K562 (cell line): ENCODE measurements around the gene GOLPH3. TPM values are rescaled to one million over a fixed set of nuclear protein-coding genes. Genes with fewer than 3 reads are reported as not detected.

Experiments used
- ATAC-seq: fragments of 200-7000 bp; cut with Tn5 transposase; 3 replicates; pipeline ENCODE4 v1.9.1; 2020; ENCODE audit warnings: moderate library complexity
- BruUV-seq: library from RNA; stranded (reverse); fragments of 400-500 nt; replicated peaks from 2 replicates; lab custom pipeline; 2021; lab: Mats Ljungman, UMichigan
- CTCF ChIA-PET: fragments of 300-600 bp; formaldehyde crosslinking; extraction: SDS; loops from one replicate; lab custom pipeline; 2021; ENCODE audit warnings: low intra/inter-chr PET ratio; lab: Yijun Ruan, JAX
- POLR2A ChIA-PET: fragments of 300-600, 350-650 bp; sonication (Branson Sonifier 250); formaldehyde crosslinking; extraction: SDS; loops from one replicate; lab custom pipeline; 2021; ENCODE audit warnings: antibody characterized with exemption, inconsistent platforms; lab: Yijun Ruan, JAX
- DNase-seq, 4 experiments: peaks; one replicate each; pipeline versions ENCODE4 v3.0.0 to v3.0.0-alpha.2; 2011 to 2018; ENCODE audit warnings: low spot score in 3 of 4, mixed read lengths in 3 of 4; ENCODE audit errors: extremely low read depth in 1 of 4
- FAIRE-seq: peaks from 2 replicates; lab custom pipeline; 2011; peaks lifted over from hg19 to GRCh38; lab: Jason Lieb, UNC
- H2AFZ ChIP-seq: 2 replicates; pipeline ENCODE4 v1.6.0; 2011; ENCODE audit warnings: low read depth, low read length, control low read depth, inconsistent platforms
- H3K27ac ChIP-seq: fragments of 200-600 bp; 3 replicates; pipeline ENCODE4 v1.8.0; 2011; ENCODE audit warnings: low read depth, mild to moderate bottlenecking, control low read depth, inconsistent platforms, low read length, moderate library complexity, mixed read lengths; ENCODE audit errors: extremely low read depth
- H3K27me3 ChIP-seq, 2 experiments: fragments of 300-600 bp in 1 of 2; 2 replicates in 1 of 2; 3 replicates in 1 of 2; pipeline versions ENCODE4 v1.6.0 to v1.8.0; 2011; ENCODE audit warnings: inconsistent platforms in 2 of 2, low read length in 2 of 2, mild to moderate bottlenecking in 1 of 2, mixed read lengths in 1 of 2, moderate library complexity in 1 of 2; ENCODE audit not compliant: control insufficient read depth in 2 of 2, insufficient read depth in 2 of 2
- H3K36me3 ChIP-seq: fragments of 300-600 bp; 3 replicates; pipeline ENCODE4 v1.8.0; 2011; ENCODE audit warnings: mild to moderate bottlenecking, low read length, inconsistent platforms; ENCODE audit not compliant: control insufficient read depth, insufficient read depth
- H3K4me1 ChIP-seq, 2 experiments: fragments of 200-600 bp in 1 of 2; replicated peaks in 1 of 2; 2 replicates in 1 of 2; 3 replicates in 1 of 2; pipeline versions ENCODE4 v1.5.1 to v1.8.0; 2011; ENCODE audit warnings: inconsistent platforms in 2 of 2, low read length in 2 of 2, mild to moderate bottlenecking in 1 of 2, mixed read lengths in 1 of 2, moderate library complexity in 1 of 2; ENCODE audit not compliant: control insufficient read depth in 2 of 2, insufficient read depth in 2 of 2
- H3K4me2 ChIP-seq: 2 replicates; pipeline ENCODE4 v1.6.1; 2011; ENCODE audit warnings: low read length, control low read depth, inconsistent platforms, mixed read lengths; ENCODE audit not compliant: insufficient read depth
- H3K4me3 ChIP-seq: fragments of 200-600 bp; sonication (generic), shearing (Covaris generic); 2 replicates; pipeline ENCODE4 v1.5.1; 2016; ENCODE audit warnings: control low read depth, inconsistent platforms
- H3K79me2 ChIP-seq: fragments of 200-600 bp; 3 replicates; pipeline ENCODE4 v1.8.0; 2011; ENCODE audit warnings: low read length, inconsistent platforms; ENCODE audit not compliant: control insufficient read depth, insufficient read depth
- H3K9ac ChIP-seq, 2 experiments: 2 replicates each; pipeline versions ENCODE4 v1.6.0 to v1.6.1; 2011; ENCODE audit warnings: low read depth in 2 of 2, low read length in 2 of 2, control low read depth in 1 of 2, inconsistent platforms in 1 of 2, mild to moderate bottlenecking in 1 of 2, mixed read lengths in 1 of 2; ENCODE audit not compliant: insufficient read depth in 1 of 2
- H3K9me1 ChIP-seq: one replicate; pipeline ENCODE4 v1.6.0; 2011; ENCODE audit warnings: inconsistent platforms, mild to moderate bottlenecking, low read length, moderate library complexity; ENCODE audit not compliant: control insufficient read depth, insufficient read depth
- H3K9me3 ChIP-seq: replicated peaks from 2 replicates; pipeline ENCODE4 v1.5.1; 2011; ENCODE audit warnings: low read depth, low read length, inconsistent platforms; ENCODE audit not compliant: control insufficient read depth, insufficient read depth
- H4K20me1 ChIP-seq: replicated peaks from 2 replicates; pipeline ENCODE4 v1.6.1; 2011; ENCODE audit warnings: low read length, inconsistent platforms, mixed read lengths; ENCODE audit not compliant: control insufficient read depth, insufficient read depth
- EP300 ChIP-seq: IDR thresholded peaks from 2 replicates; pipeline ENCODE4 v1.6.1; 2012; ENCODE audit warnings: low read length, improper control_type of control experiment
- ERF ChIP-seq: fragments of 450-650 bp; formaldehyde crosslinking; IDR thresholded peaks from 2 replicates; pipeline ENCODE4 v1.4.0; 2020; ENCODE audit warnings: mild to moderate bottlenecking, mixed read lengths
- GABPB2 ChIP-seq: fragments of 250-450 bp; sonication (Bioruptor Pico); conservative IDR thresholded peaks from 2 replicates; pipeline ENCODE4 v1.5.1; 2021; ENCODE audit warnings: mild to moderate bottlenecking
- MED1 ChIP-seq: sonication (generic); formaldehyde crosslinking; IDR thresholded peaks from 2 replicates; pipeline ENCODE4 v1.8.1; 2023; ENCODE audit warnings: missing genetic modification reagents, borderline replicate concordance
- MTA3 ChIP-seq: fragments of 450-650 bp; formaldehyde crosslinking; IDR thresholded peaks from 2 replicates; pipeline ENCODE4 v1.6.1; 2017; ENCODE audit warnings: mild to moderate bottlenecking, borderline replicate concordance
- RBM14 ChIP-seq: fragments of 200-400 bp; formaldehyde crosslinking; IDR thresholded peaks from 2 replicates; pipeline ENCODE4 v1.6.1; 2018; ENCODE audit warnings: low read depth, mild to moderate bottlenecking, low read length, moderate library complexity, borderline replicate concordance; ENCODE audit not compliant: insufficient read depth
- TAF15 ChIP-seq: fragments of 200-400 bp; formaldehyde crosslinking; IDR thresholded peaks from 2 replicates; pipeline ENCODE4 v1.6.1; 2017; ENCODE audit warnings: mild to moderate bottlenecking, low read depth, low read length, moderate library complexity
- TARDBP ChIP-seq: fragments of 450-650 bp; IDR thresholded peaks from 2 replicates; pipeline ENCODE4 v1.6.1; 2016
- ZFX ChIP-seq: sonication (generic); formaldehyde crosslinking; IDR thresholded peaks from 2 replicates; pipeline ENCODE4 v1.8.0; 2022; ENCODE audit warnings: mild to moderate bottlenecking, missing genetic modification reagents, moderate library complexity
- WGBS: fragments of 100-300 bp; shearing (Covaris generic); methylation state at CpG from one replicate; pipeline ENCODE4 v1.1.6; 2016; ENCODE audit warnings: low coverage, mixed read lengths; ENCODE audit not compliant: insufficient coverage; ENCODE audit errors: missing lambda C conversion rate; 5-methylcytosine and 5-hydroxymethylcytosine counted together
- in situ Hi-C: fragments of 300-500 bp; cut with MboI; formaldehyde crosslinking; loops from 4 replicates; pipeline ENCODE4 v1.15.0; 2018; ENCODE audit warnings: inconsistent platforms, mixed read lengths
- intact Hi-C: fragments of 100-400 bp; cut with micrococcal nuclease; formaldehyde crosslinking; loops from 2 replicates; pipeline ENCODE4 v1.14.2; 2022
- polyA plus RNA-seq, 8 experiments: library from polyadenylated mRNA; depleted of rRNA in 4 of 8; stranded (reverse) in 5 of 8; unstranded in 3 of 8; fragments of >200 nt; fragmentation: Nextera tagmentation in 2 of 8; fragmentation: Illumina TruSeq in 1 of 8; extraction: Ambion mirVana in 2 of 8; extraction: Trizol in 1 of 8; gene quantifications; 2 replicates each; pipeline versions ENCODE4 v1.2.1 to v1.2.3, GENCODE V29; 2011 to 2014; ENCODE audit warnings: inconsistent platforms in 1 of 8, missing spikeins in 1 of 8
- total RNA-seq, 7 experiments: library from RNA; depleted of rRNA in 6 of 7; stranded (reverse); fragments of >200 nt in 6 of 7; fragmentation: Illumina TruSeq in 2 of 7; extraction: Trizol in 2 of 7; gene quantifications; 2 replicates each; pipeline versions ENCODE4 v1.2.1 to v1.2.3, GENCODE V29; 2011 to 2021; ENCODE audit warnings: low replicate concordance in 1 of 7
- TF ChIP-seq, protein P1 (sequence below): fragments of 450-650 bp; IDR thresholded peaks from 2 replicates; pipeline ENCODE4 v1.6.1; 2016; ENCODE audit warnings: mild to moderate bottlenecking, moderate library complexity
- TF ChIP-seq, protein P2 (sequence below): fragments of 200-800 bp; sonication (Bioruptor generic); IDR thresholded peaks from 2 replicates; pipeline ENCODE4 v1.6.1; 2017; ENCODE audit warnings: missing genetic modification characterization, missing compliant biosample characterization

Gene GOLPH3
- total and polyA plus RNA-seq, 9 of the 15 experiments (the other 6 are each of a cell fraction or from before 2014, with no cell fraction given), result 18.8 to 94.6 (median 55.1) TPM

DNA sequence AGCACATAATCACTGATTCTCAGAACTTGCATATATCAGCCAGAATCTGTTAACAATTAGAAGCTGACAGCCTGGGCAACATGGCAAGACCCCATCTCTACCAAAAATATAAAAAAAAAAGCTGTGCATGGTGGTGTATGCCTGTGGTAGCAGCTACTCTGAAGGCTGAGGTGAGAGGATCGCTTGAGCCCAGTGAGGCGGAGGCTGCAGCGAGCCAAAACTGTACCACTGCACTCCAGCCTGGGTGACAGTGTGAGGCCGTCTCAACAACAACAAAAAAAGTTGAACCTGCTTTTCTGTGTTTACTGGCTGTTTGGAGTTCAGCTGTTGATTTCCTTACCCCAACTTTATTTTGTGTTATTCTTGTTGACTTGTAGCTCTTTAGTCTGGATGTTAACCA, 66.8 kb downstream of the GOLPH3 start:
- H3K4me3 ChIP-seq, result no peak overlapping the region
- POLR2A ChIA-PET, result interaction anchor here (1.1 to 1.5 kb wide), 2 partner anchors 8 to 16 kb away, joined by 3 read pairs; no protein-coding TSS in a partner anchor
- no peak for DNase-seq
- H3K9me3 ChIP-seq, result no peaks in the 10 kb centered on the region
- no peaks in the 10 kb centered on the region for H3K27me3 ChIP-seq
- no peak overlapping the region for H3K27ac ChIP-seq
- ATAC-seq, result no peak
- no peaks in the 10 kb centered on the region for H3K9me1 ChIP-seq
- CTCF ChIA-PET, result no interaction called here
- no peak for FAIRE-seq
- intact Hi-C loops, result no loop called here
- H4K20me1 ChIP-seq, result no peaks in the 10 kb centered on the region
- no peak overlapping the region for H3K9ac ChIP-seq
- WGBS, result 95% methylated on average over 4 of the region's 4 CpGs
- H3K4me2 ChIP-seq, result no peak overlapping the region
- peaks cover 80% of the 10 kb centered on the region for H3K36me3 ChIP-seq
- H2AFZ ChIP-seq, result no peak overlapping the region
- no peaks in the 10 kb centered on the region for H3K4me1 ChIP-seq
- H3K79me2 ChIP-seq, result peaks cover 4% of the 10 kb centered on the region; the same call in 1 of the 3 replicates
- in situ Hi-C loops, result no loop called here
- no TSS peak for BruUV-seq
- TF ChIP-seq ERF (CRISPR knock-in tag), result no peak
- TF ChIP-seq TARDBP, result no peak
- TF ChIP-seq ZFX, result no peak
- no peak for TF ChIP-seq MED1 (CRISPR knock-in tag)
- no peak for TF ChIP-seq MTA3
- no peak for TF ChIP-seq EP300
- TF ChIP-seq RBM14, result no peak
- TF ChIP-seq, protein P1, sequence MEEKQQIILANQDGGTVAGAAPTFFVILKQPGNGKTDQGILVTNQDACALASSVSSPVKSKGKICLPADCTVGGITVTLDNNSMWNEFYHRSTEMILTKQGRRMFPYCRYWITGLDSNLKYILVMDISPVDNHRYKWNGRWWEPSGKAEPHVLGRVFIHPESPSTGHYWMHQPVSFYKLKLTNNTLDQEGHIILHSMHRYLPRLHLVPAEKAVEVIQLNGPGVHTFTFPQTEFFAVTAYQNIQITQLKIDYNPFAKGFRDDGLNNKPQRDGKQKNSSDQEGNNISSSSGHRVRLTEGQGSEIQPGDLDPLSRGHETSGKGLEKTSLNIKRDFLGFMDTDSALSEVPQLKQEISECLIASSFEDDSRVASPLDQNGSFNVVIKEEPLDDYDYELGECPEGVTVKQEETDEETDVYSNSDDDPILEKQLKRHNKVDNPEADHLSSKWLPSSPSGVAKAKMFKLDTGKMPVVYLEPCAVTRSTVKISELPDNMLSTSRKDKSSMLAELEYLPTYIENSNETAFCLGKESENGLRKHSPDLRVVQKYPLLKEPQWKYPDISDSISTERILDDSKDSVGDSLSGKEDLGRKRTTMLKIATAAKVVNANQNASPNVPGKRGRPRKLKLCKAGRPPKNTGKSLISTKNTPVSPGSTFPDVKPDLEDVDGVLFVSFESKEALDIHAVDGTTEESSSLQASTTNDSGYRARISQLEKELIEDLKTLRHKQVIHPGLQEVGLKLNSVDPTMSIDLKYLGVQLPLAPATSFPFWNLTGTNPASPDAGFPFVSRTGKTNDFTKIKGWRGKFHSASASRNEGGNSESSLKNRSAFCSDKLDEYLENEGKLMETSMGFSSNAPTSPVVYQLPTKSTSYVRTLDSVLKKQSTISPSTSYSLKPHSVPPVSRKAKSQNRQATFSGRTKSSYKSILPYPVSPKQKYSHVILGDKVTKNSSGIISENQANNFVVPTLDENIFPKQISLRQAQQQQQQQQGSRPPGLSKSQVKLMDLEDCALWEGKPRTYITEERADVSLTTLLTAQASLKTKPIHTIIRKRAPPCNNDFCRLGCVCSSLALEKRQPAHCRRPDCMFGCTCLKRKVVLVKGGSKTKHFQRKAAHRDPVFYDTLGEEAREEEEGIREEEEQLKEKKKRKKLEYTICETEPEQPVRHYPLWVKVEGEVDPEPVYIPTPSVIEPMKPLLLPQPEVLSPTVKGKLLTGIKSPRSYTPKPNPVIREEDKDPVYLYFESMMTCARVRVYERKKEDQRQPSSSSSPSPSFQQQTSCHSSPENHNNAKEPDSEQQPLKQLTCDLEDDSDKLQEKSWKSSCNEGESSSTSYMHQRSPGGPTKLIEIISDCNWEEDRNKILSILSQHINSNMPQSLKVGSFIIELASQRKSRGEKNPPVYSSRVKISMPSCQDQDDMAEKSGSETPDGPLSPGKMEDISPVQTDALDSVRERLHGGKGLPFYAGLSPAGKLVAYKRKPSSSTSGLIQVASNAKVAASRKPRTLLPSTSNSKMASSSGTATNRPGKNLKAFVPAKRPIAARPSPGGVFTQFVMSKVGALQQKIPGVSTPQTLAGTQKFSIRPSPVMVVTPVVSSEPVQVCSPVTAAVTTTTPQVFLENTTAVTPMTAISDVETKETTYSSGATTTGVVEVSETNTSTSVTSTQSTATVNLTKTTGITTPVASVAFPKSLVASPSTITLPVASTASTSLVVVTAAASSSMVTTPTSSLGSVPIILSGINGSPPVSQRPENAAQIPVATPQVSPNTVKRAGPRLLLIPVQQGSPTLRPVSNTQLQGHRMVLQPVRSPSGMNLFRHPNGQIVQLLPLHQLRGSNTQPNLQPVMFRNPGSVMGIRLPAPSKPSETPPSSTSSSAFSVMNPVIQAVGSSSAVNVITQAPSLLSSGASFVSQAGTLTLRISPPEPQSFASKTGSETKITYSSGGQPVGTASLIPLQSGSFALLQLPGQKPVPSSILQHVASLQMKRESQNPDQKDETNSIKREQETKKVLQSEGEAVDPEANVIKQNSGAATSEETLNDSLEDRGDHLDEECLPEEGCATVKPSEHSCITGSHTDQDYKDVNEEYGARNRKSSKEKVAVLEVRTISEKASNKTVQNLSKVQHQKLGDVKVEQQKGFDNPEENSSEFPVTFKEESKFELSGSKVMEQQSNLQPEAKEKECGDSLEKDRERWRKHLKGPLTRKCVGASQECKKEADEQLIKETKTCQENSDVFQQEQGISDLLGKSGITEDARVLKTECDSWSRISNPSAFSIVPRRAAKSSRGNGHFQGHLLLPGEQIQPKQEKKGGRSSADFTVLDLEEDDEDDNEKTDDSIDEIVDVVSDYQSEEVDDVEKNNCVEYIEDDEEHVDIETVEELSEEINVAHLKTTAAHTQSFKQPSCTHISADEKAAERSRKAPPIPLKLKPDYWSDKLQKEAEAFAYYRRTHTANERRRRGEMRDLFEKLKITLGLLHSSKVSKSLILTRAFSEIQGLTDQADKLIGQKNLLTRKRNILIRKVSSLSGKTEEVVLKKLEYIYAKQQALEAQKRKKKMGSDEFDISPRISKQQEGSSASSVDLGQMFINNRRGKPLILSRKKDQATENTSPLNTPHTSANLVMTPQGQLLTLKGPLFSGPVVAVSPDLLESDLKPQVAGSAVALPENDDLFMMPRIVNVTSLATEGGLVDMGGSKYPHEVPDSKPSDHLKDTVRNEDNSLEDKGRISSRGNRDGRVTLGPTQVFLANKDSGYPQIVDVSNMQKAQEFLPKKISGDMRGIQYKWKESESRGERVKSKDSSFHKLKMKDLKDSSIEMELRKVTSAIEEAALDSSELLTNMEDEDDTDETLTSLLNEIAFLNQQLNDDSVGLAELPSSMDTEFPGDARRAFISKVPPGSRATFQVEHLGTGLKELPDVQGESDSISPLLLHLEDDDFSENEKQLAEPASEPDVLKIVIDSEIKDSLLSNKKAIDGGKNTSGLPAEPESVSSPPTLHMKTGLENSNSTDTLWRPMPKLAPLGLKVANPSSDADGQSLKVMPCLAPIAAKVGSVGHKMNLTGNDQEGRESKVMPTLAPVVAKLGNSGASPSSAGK, result no peak
- TF ChIP-seq TAF15, result no peak
- TF ChIP-seq, protein P2, sequence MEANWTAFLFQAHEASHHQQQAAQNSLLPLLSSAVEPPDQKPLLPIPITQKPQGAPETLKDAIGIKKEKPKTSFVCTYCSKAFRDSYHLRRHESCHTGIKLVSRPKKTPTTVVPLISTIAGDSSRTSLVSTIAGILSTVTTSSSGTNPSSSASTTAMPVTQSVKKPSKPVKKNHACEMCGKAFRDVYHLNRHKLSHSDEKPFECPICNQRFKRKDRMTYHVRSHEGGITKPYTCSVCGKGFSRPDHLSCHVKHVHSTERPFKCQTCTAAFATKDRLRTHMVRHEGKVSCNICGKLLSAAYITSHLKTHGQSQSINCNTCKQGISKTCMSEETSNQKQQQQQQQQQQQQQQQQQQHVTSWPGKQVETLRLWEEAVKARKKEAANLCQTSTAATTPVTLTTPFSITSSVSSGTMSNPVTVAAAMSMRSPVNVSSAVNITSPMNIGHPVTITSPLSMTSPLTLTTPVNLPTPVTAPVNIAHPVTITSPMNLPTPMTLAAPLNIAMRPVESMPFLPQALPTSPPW (CRISPR knock-in tag), result no peak
- no peak for TF ChIP-seq GABPB2 (CRISPR knock-in tag)
